HCT116 (cell line): ENCODE measurements around the gene METTL26. TPM values are rescaled to one million over a fixed set of nuclear protein-coding genes. Genes with fewer than 3 reads are reported as not detected.
A peak's percentile ranks its signal among the peaks of the same experiment; 100 is the strongest.

Experiments used
- ATAC-seq: fragments of 200-7000 bp; cut with Tn5 transposase; 2 replicates; pipeline ENCODE4 v1.9.1; 2020; ENCODE audit warnings: mild to moderate bottlenecking, moderate library complexity
- BruUV-seq: library from RNA; stranded (reverse); fragments of 400-500 nt; replicated peaks from 2 replicates; lab custom pipeline; 2021; lab: Mats Ljungman, UMichigan
- CTCF ChIA-PET: fragments of 300-600 bp; sonication (Branson Sonifier 250); formaldehyde crosslinking; loops from one replicate; lab custom pipeline; 2021; ENCODE audit warnings: antibody characterized with exemption; lab: Charles Lee
- POLR2A ChIA-PET: fragments of 300-600, 350-600 bp; sonication (Branson Sonifier 250); formaldehyde crosslinking; loops from one replicate; lab custom pipeline; 2021; ENCODE audit warnings: antibody characterized with exemption; lab: Charles Lee
- RAD21 ChIA-PET, 2 experiments: fragments of 300-600 bp; sonication (Branson Sonifier 250); formaldehyde crosslinking; loops; one replicate each; lab custom pipeline; 2023; ENCODE audit warnings: low total read pairs in 2 of 2; ENCODE audit not compliant: uncharacterized antibody in 2 of 2, unreplicated experiment in 2 of 2, low non-redundant PET in 1 of 2; lab: Charles Lee
- DNase-seq: peaks from one replicate; pipeline ENCODE4 v3.0.0-alpha.2; 2010; ENCODE audit warnings: low read depth, low spot score
- H2AFZ ChIP-seq: fragments of 200-600 bp; shearing (Covaris generic), sonication (generic); 2 replicates; pipeline ENCODE4 v1.6.1; 2017; ENCODE audit warnings: low read depth, mixed run types, mixed read lengths, antibody characterized with exemption, low read length; ENCODE audit not compliant: poor library complexity, severe bottlenecking
- H3K27ac ChIP-seq: 2 replicates; pipeline ENCODE4 v1.5.1; 2012; ENCODE audit warnings: low read depth, low read length
- H3K27me3 ChIP-seq: fragments of 200-600 bp; sonication (generic); 2 replicates; pipeline ENCODE4 v1.6.1; 2016; ENCODE audit warnings: mixed run types, low read length, mixed read lengths; ENCODE audit not compliant: insufficient read depth
- H3K36me3 ChIP-seq, 2 experiments: fragments of 200-500 bp in 1 of 2; fragments of 200-600 bp in 1 of 2; sonication (Bioruptor generic) in 1 of 2; sonication (generic) in 1 of 2; 2 replicates each; pipeline versions ENCODE4 v1.5.1 to v1.6.1; 2014 to 2016; ENCODE audit warnings: low read length in 2 of 2, inconsistent platforms in 1 of 2, mixed read lengths in 1 of 2, mixed run types in 1 of 2; ENCODE audit not compliant: insufficient read depth in 2 of 2, control insufficient read depth in 1 of 2
- H3K4me1 ChIP-seq, 2 experiments: fragments of 200-600 bp in 1 of 2; sonication (generic) in 1 of 2; 2 replicates each; pipeline versions ENCODE4 v1.5.1 to v1.6.1; 2012 to 2017; ENCODE audit warnings: low read length in 2 of 2, inconsistent platforms in 1 of 2, mild to moderate bottlenecking in 1 of 2, mixed read lengths in 1 of 2, mixed run types in 1 of 2, moderate library complexity in 1 of 2; ENCODE audit not compliant: insufficient read depth in 2 of 2, control insufficient read depth in 1 of 2
- H3K4me2 ChIP-seq: fragments of 200-600 bp; sonication (generic); 2 replicates; pipeline ENCODE4 v1.6.1; 2017; ENCODE audit warnings: mixed run types, low read length, mixed read lengths
- H3K4me3 ChIP-seq, 2 experiments: fragments of 200-600 bp in 1 of 2; sonication (generic) in 1 of 2; replicated peaks in 1 of 2; 2 replicates each; pipeline ENCODE4 v1.5.1; 2011 to 2016; ENCODE audit warnings: low read length in 2 of 2, control low read depth in 1 of 2, low read depth in 1 of 2, mild to moderate bottlenecking in 1 of 2, mixed read lengths in 1 of 2, mixed run types in 1 of 2
- H3K79me2 ChIP-seq: fragments of 200-600 bp; sonication (generic); 2 replicates; pipeline ENCODE4 v1.6.1; 2017; ENCODE audit warnings: mild to moderate bottlenecking, mixed run types, low read length, moderate library complexity, mixed read lengths; ENCODE audit not compliant: insufficient read depth
- H3K9ac ChIP-seq: fragments of 200-600 bp; sonication (generic); 2 replicates; pipeline ENCODE4 v1.6.1; 2016; ENCODE audit warnings: low read length, mixed read lengths
- H3K9me2 ChIP-seq: fragments of 200-600 bp; sonication (generic), shearing (Covaris generic); 2 replicates; pipeline ENCODE4 v1.6.1; 2017; ENCODE audit warnings: mixed run types, mild to moderate bottlenecking, moderate library complexity; ENCODE audit not compliant: insufficient read depth
- H3K9me3 ChIP-seq, 2 experiments: fragments of 200-500 bp in 1 of 2; fragments of 200-600 bp in 1 of 2; sonication (Bioruptor generic) in 1 of 2; sonication (generic) in 1 of 2; 2 replicates each; pipeline ENCODE4 v1.6.1; 2014 to 2017; ENCODE audit warnings: low read length in 2 of 2, mixed read lengths in 2 of 2, inconsistent platforms in 1 of 2, low read depth in 1 of 2, mild to moderate bottlenecking in 1 of 2, mixed run types in 1 of 2, moderate library complexity in 1 of 2; ENCODE audit not compliant: control insufficient read depth in 1 of 2, insufficient read depth in 1 of 2
- H4K20me1 ChIP-seq: fragments of 200-600 bp; sonication (generic), shearing (Covaris generic); 2 replicates; pipeline ENCODE4 v1.6.1; 2017; ENCODE audit warnings: mixed run types, mild to moderate bottlenecking, moderate library complexity; ENCODE audit not compliant: insufficient read depth
- POLR2A ChIP-seq: IDR thresholded peaks from 2 replicates; pipeline ENCODE4 v1.7.0; 2011; ENCODE audit warnings: borderline replicate concordance; ENCODE audit not compliant: insufficient read depth, insufficient read length; ENCODE audit errors: extremely low read depth
- SP1 ChIP-seq: IDR thresholded peaks from 2 replicates; pipeline ENCODE4 v1.6.1; 2012; ENCODE audit warnings: low read depth
- SRF ChIP-seq: IDR thresholded peaks from 2 replicates; pipeline ENCODE4 v1.6.1; 2012; ENCODE audit warnings: low read depth
- ZFX ChIP-seq: fragments of 450-650 bp; IDR thresholded peaks from 2 replicates; pipeline ENCODE4 v1.6.1; 2017
- intact Hi-C: fragments of 100-400 bp; cut with micrococcal nuclease; formaldehyde crosslinking; loops from 2 replicates; pipeline ENCODE4 v1.10.0; 2022
- total RNA-seq: library from RNA; stranded (reverse); gene quantifications from one replicate; pipeline ENCODE4 v1.2.1, GENCODE V29; 2021; ENCODE audit not compliant: unreplicated experiment

The METTL26 gene
- total RNA-seq, 1 experiment from 2014 or later: 85.7 TPM

GRCh38 chr16:590188-590814 is 45.8 kb downstream of the METTL26 start:
- no TSS peak for BruUV-seq
- Histone ChIP-seq H3K9ac (peak overlapping the region; percentile 69), H3K36me3 (no peaks in the 10 kb centered on the region), H3K27ac (peak overlapping the region; percentile 69; the same call in 1 of the 2 replicates), H4K20me1 (no peaks in the 10 kb centered on the region), H3K9me2 (no peaks in the 10 kb centered on the region), H3K4me2 (peak overlapping the region; percentile 77), H3K9me3 (no peaks in the 10 kb centered on the region), H3K27me3 (no peaks in the 10 kb centered on the region), H3K79me2 (peaks cover 33% of the 10 kb centered on the region; the same call in 1 of the 2 replicates), H3K4me1 (peaks cover 31 to 46% of the 10 kb centered on the region in 2 experiments), H2AFZ (no peak overlapping the region), H3K4me3 (peak overlapping the region; percentile 64 to 69)
- ChIA-PET CTCF (no interaction called here), POLR2A (no interaction called here), RAD21 (no interaction called here)
- ATAC-seq: no peak
- no peak for TF ChIP-seq POLR2A
- peak; percentile 41; the same call in 1 of the 2 replicates for TF ChIP-seq ZFX
- intact Hi-C loops: loop anchor here (5.0 kb wide), 1 partner anchor 37 kb away; no protein-coding TSS in a partner anchor
- DNase-seq: no peak

DNA sequence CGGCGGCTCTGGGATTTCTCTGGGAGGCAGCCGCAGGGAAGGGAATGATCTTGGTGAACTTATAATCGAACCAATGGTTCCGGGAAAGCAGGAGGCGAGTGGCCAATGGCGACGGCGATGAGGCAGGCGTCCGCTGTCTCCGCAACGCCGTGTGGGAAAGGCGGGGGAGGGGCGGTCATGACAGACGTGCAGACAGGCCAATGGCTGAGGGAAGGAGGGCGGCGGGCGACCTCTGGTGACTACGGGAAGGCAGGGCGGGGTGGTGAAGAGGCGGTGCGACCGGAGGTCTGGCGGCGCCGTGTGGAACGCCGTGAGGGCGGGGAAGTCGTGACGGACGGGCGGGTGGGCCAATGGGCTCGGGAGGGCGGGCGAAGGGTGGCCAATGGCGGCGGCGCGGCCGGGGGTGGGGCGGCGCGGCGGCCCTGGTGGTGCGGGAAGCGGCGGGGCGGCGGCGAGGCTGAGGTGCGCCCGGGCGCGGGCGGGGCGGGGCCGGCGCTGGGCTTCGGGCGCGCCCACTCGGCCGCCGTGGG is 46.4 kb downstream of the METTL26 start, which contains the start of gene RAB40C:
Gene RAB40C (plus strand): TSS at position 409 of the 530 bp plus-strand sequence. CDS start 226 bp downstream, outside the sequence.
- Histone ChIP-seq H4K20me1 (no peaks in the 10 kb centered on the region), H2AFZ (no peak within 1 kb of the TSS), H3K4me2 (peak within 1 kb of the TSS; percentile 77), H3K27ac (peak within 1 kb of the TSS; percentile 99), H3K4me3 (peak within 1 kb of the TSS; percentile 66 to 69), H3K36me3 (no peaks in the 10 kb centered on the region), H3K9me2 (no peaks in the 10 kb centered on the region), H3K79me2 (peaks cover 33% of the 10 kb centered on the region; the same call in 1 of the 2 replicates), H3K9ac (peak within 1 kb of the TSS; percentile 90), H3K9me3 (no peaks in the 10 kb centered on the region), H3K27me3 (no peaks in the 10 kb centered on the region), H3K4me1 (peaks cover 31 to 47% of the 10 kb centered on the region in 2 experiments)
- TF ChIP-seq SP1 (peak; percentile 87), SRF (no peak)
- intact Hi-C loops: loop anchor here (5.0 kb wide), 1 partner anchor 38 kb away; no protein-coding TSS in a partner anchor
- ChIA-PET CTCF (no interaction called here), POLR2A (no interaction called here), RAD21 (no interaction called here)
- DNase-seq (peak; percentile 85), ATAC-seq (peak; percentile 80)
- BruUV-seq: no TSS peak
